GM19043 (cell line): Measurements from ENCODE around the gene GPR15.

ENCODE experiments used
- ATAC-seq: cut with Tn5 transposase; IDR thresholded peaks from one replicate; pipeline ENCODE4 v1.9.1; 2021; ENCODE audit warnings: low read depth; ENCODE audit not compliant: unreplicated experiment

Gene GPR15

DNA sequence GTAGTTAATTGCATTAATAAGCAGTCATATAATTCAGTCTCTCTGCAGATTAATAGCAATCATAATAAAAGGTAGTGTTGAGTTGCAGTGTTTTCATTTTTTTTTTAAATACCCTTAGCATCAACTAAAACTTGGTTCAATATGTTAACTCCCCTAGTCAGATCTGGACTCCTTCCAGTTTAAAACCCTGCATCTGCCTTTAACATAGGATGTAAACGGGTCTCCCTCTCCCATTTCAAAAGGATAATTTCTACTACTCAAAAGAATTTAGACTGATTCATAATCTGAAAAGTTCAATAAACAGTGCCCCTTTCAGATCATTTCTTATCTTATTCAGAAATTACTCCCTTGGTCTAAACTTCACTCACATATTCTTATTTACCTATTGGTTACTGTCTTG is 50.3 kb downstream of the GPR15 start:
- no peak for ATAC-seq

DNA sequence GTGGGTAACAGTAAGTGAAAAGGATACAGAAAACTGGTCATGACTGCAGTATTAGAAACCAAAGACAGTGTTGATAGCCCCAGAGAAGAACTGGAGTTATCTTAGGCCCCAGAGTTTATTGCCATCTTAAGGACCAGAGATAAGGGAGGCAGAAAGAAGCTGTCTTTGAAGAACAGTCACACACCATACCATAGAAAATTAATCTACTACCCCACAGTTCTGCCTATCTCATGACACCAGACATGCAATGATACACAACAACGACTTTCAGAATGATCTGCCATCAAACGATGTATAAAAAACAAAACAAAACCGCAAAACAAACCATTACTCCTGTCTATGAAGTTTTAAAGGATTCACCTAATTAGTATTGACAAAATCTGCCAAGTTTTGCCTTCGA is 52.0 kb downstream of the GPR15 start:
- no peak for ATAC-seq
